SK-N-SH (cell line): Measurements from ENCODE around the gene CCDC9.

Experiments
- CHD2 ChIP-seq: fragments of 150-350 bp; IDR thresholded peaks from 2 replicates; pipeline ENCODE4 v1.6.1; 2018; ENCODE audit warnings: low read length; ENCODE audit not compliant: partially characterized antibody
- EP300 ChIP-seq, 2 experiments: IDR thresholded peaks; 2 replicates each; pipeline versions ENCODE4 v1.4.0 to v1.6.1; 2012; ENCODE audit warnings: borderline replicate concordance in 1 of 2, low read depth in 1 of 2, low read length in 1 of 2
- EZH2phosphoT487 ChIP-seq: fragments of 200-600 bp; sonication (generic); IDR thresholded peaks from 2 replicates; pipeline ENCODE4 v1.6.1; 2017; ENCODE audit warnings: low read depth, mixed run types, mild to moderate bottlenecking, antibody characterized with exemption, moderate library complexity, borderline replicate concordance
- FOXM1 ChIP-seq: IDR thresholded peaks from 2 replicates; pipeline ENCODE4 v1.4.0; 2012; ENCODE audit warnings: low read depth, mild to moderate bottlenecking
- JUND ChIP-seq: IDR thresholded peaks from 2 replicates; pipeline ENCODE4 v1.4.0; 2012
- POLR2AphosphoS5 ChIP-seq: IDR thresholded peaks from 2 replicates; pipeline ENCODE4 v1.6.1; 2012; ENCODE audit warnings: low read depth, low read length
- RCOR1 ChIP-seq: fragments of 150-350 bp; IDR thresholded peaks from 2 replicates; pipeline ENCODE4 v1.6.1; 2017; ENCODE audit warnings: antibody characterized with exemption, low read length
- RFX5 ChIP-seq: IDR thresholded peaks from 2 replicates; pipeline ENCODE4 v1.6.1; 2012; ENCODE audit warnings: mild to moderate bottlenecking, improper control_type of control experiment, low read length
- TCF12 ChIP-seq: IDR thresholded peaks from 2 replicates; pipeline ENCODE4 v1.4.0; 2012
- YY1 ChIP-seq: IDR thresholded peaks from 2 replicates; pipeline ENCODE4 v1.4.0; 2012; ENCODE audit warnings: low read depth, mild to moderate bottlenecking
- TF ChIP-seq, protein P1 (sequence below): fragments of 200-600 bp; sonication (generic); IDR thresholded peaks from 2 replicates; pipeline ENCODE4 v1.6.1; 2017; ENCODE audit warnings: antibody characterized with exemption, mild to moderate bottlenecking, moderate library complexity
- TF ChIP-seq, protein P2 (sequence below): IDR thresholded peaks from 2 replicates; pipeline ENCODE4 v1.6.1; 2012; ENCODE audit warnings: mild to moderate bottlenecking, low read depth, low read length, moderate library complexity
- TF ChIP-seq, protein P3 (sequence below): IDR thresholded peaks from 2 replicates; pipeline ENCODE4 v1.4.0; 2012; ENCODE audit warnings: low read depth, borderline replicate concordance
- TF ChIP-seq, protein P4 (sequence below): IDR thresholded peaks from 2 replicates; pipeline ENCODE4 v1.4.0; 2012; ENCODE audit warnings: low read depth

DNA sequence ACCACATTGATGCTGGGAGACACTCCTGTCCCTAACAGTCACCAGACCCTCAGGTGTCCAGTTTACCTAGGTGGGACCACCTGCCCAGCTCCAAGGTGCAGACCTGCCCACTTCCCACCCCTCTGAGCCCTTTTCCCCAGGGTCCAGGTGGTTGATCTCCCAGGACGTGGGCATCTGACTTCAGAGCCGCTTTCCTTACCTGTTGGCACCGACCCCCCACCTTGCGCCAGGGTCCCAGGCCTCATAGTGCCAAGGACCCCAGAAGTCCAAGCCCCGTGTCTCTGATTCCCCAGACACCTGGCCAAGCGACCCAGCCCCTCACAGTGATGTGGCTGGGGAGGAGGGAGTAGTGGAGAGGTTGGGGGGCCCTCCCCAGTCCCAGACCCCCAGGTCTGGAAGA is 15.8 kb upstream of the CCDC9 start:
- TF ChIP-seq JUND (no peak), CHD2 (no peak), YY1 (no peak), EP300 (IDR thresholded peaks at IDR 0.05; ENCODE audit: borderline replicate concordance in 1 of 2, low read depth in 1 of 2, low read length in 1 of 2) (no peak), RCOR1 (no peak), POLR2AphosphoS5 (no peak), RFX5 (no peak), EZH2phosphoT487 (no peak), FOXM1 (no peak), TCF12 (no peak)
- TF ChIP-seq, protein P1, sequence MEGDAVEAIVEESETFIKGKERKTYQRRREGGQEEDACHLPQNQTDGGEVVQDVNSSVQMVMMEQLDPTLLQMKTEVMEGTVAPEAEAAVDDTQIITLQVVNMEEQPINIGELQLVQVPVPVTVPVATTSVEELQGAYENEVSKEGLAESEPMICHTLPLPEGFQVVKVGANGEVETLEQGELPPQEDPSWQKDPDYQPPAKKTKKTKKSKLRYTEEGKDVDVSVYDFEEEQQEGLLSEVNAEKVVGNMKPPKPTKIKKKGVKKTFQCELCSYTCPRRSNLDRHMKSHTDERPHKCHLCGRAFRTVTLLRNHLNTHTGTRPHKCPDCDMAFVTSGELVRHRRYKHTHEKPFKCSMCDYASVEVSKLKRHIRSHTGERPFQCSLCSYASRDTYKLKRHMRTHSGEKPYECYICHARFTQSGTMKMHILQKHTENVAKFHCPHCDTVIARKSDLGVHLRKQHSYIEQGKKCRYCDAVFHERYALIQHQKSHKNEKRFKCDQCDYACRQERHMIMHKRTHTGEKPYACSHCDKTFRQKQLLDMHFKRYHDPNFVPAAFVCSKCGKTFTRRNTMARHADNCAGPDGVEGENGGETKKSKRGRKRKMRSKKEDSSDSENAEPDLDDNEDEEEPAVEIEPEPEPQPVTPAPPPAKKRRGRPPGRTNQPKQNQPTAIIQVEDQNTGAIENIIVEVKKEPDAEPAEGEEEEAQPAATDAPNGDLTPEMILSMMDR = no peak
- TF ChIP-seq, protein P2, sequence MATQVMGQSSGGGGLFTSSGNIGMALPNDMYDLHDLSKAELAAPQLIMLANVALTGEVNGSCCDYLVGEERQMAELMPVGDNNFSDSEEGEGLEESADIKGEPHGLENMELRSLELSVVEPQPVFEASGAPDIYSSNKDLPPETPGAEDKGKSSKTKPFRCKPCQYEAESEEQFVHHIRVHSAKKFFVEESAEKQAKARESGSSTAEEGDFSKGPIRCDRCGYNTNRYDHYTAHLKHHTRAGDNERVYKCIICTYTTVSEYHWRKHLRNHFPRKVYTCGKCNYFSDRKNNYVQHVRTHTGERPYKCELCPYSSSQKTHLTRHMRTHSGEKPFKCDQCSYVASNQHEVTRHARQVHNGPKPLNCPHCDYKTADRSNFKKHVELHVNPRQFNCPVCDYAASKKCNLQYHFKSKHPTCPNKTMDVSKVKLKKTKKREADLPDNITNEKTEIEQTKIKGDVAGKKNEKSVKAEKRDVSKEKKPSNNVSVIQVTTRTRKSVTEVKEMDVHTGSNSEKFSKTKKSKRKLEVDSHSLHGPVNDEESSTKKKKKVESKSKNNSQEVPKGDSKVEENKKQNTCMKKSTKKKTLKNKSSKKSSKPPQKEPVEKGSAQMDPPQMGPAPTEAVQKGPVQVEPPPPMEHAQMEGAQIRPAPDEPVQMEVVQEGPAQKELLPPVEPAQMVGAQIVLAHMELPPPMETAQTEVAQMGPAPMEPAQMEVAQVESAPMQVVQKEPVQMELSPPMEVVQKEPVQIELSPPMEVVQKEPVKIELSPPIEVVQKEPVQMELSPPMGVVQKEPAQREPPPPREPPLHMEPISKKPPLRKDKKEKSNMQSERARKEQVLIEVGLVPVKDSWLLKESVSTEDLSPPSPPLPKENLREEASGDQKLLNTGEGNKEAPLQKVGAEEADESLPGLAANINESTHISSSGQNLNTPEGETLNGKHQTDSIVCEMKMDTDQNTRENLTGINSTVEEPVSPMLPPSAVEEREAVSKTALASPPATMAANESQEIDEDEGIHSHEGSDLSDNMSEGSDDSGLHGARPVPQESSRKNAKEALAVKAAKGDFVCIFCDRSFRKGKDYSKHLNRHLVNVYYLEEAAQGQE = no peak
- TF ChIP-seq, protein P3, sequence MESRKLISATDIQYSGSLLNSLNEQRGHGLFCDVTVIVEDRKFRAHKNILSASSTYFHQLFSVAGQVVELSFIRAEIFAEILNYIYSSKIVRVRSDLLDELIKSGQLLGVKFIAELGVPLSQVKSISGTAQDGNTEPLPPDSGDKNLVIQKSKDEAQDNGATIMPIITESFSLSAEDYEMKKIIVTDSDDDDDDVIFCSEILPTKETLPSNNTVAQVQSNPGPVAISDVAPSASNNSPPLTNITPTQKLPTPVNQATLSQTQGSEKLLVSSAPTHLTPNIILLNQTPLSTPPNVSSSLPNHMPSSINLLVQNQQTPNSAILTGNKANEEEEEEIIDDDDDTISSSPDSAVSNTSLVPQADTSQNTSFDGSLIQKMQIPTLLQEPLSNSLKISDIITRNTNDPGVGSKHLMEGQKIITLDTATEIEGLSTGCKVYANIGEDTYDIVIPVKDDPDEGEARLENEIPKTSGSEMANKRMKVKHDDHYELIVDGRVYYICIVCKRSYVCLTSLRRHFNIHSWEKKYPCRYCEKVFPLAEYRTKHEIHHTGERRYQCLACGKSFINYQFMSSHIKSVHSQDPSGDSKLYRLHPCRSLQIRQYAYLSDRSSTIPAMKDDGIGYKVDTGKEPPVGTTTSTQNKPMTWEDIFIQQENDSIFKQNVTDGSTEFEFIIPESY = no peak
- TF ChIP-seq, protein P4, sequence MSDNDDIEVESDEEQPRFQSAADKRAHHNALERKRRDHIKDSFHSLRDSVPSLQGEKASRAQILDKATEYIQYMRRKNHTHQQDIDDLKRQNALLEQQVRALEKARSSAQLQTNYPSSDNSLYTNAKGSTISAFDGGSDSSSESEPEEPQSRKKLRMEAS = no peak
